NCI-H226 (cell line): Measurements from ENCODE around the gene ARHGAP24.
"Not testable (repeated sequence)": the region's sequence is repeated elsewhere in the genome, so short reads cannot be mapped to it uniquely, and the experiment has no call there.

Experiments
- DNase-seq: peaks from one replicate; pipeline ENCODE4 v3.0.0-alpha.2; 2015

Gene ARHGAP24

DNA sequence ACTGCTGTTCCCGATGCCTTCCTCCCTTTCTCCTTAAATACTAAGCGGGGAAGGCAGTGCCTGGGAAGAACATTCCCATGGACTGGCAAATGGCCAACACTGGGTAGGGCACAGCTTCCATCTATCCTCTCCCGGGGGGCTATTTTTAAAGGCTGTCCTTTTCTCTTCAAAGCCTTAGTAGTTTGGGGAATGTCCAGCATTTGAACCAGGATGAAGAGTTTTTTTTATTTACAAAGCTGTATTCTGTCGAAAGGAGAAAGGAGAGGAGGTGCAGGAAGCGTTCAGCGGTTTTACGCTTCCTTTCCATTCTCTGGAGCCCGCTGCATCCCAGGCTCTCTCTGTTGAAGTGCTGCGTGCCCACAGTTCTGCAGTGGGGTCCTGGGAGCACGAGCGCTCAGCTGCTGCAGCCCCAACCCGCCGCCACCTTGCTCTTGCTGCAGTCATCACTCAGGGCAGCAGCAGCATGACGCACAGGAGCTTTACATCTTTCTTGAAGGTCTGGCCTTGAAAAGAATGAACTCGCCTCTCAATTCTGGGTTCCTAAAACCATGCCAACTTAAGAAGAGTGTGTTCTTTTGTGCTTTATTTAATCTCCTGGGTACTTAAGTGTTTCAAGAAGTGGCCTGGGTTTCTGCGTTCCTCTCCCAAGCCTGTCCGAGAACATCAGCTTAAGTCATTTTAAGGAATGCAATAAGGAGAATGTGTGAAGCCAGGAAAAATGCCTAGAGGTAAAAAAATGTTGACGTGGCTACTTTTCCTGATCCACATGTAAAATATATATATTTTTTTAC, 457.7 kb downstream of the ARHGAP24 start:
- DNase-seq = no peak

DNA sequence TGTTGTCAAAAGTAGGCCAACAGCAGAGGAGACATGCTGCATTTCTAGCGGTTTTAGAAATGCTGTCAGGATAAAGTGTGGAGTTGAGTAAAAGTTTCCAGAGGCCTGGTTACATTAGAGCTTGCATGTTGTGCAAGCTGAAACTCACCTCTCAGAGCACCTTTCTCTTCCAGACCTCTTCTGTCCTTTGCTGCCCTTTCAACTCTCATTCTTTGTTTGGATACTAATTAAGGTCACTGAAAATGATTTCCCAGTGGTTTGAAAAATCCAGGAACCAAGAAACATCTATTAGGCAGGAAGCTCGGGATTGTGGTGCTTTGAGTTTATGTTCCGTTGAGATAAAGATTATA, 458.3 kb downstream of the ARHGAP24 start:
- no peak for DNase-seq

DNA sequence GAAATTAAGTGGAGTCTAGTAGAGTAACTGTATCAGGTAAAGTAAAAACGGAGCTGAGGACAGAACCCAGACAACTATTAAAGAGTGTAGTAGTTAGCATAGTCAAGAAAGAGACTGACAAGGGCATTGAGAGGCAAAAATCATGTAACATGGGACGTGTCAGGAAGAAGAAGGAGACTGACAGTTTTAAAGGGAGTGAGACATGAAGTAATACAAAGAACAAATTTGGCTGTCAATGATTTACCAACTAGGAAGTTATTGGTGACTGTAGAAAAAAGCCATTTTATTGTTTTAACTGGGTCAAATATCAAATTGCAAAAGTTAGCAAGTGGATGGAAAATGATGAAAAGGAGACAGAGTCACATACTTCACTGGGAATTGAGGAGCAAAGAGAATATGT, 462.6 kb downstream of the ARHGAP24 start:
- DNase-seq = no peak

DNA sequence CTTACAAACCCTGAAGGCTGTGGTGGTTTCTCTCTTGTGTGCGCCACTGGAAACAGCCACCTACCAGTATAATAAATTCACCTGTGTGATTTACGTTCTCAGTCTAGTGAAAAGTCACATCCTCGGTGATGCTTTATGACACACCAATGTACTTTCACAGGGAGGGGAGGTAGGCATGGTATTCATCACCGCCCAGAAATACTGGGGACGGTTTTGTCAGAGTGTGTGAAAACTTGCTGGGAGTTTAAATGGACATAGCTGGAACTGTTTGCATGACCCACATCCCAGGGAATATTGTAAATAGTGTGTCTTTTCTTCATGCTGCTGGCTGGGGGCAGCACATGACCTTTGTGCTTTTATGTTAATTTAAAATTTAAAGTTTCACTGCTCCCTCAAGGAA, 463.1 kb downstream of the ARHGAP24 start:
- DNase-seq = no peak

DNA sequence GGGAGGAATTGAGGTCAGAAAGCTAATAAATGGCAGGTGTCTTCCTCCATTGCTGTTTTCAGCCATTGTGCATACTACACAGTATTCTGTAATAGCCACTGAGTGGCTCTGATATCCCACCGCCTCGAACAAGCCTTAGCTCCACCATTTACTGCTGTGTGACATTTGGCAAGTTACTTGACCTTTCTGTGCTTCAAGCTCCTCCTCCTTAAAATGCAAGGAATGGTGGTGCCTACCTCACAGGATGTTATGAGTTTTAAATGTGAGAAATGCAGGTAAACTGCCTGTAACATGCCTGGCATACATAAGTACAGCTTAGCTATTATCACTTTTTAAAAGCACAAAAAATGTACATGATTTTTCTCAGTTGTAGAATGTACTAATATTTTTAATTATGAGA, 464.0 kb downstream of the ARHGAP24 start:
- no peak for DNase-seq

DNA sequence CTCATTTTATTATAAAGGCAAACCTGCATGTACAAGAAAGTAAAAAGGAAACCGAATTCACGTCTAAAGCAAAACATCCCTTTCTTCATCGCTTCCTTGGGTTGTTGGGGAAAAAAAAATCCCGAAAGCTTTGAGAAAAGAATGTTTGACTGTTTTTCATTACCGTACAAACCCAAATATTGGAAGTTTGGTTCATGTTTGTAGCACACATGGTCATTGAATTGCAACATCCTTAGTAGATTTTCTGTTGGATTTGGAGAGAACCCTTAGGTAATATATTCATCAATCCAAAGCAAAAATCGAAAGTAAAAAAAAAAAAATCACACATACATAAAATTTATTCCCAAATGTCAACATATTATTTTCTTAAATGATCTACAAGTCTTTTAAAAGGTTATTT, 464.6 kb downstream of the ARHGAP24 start:
- no peak for DNase-seq

DNA sequence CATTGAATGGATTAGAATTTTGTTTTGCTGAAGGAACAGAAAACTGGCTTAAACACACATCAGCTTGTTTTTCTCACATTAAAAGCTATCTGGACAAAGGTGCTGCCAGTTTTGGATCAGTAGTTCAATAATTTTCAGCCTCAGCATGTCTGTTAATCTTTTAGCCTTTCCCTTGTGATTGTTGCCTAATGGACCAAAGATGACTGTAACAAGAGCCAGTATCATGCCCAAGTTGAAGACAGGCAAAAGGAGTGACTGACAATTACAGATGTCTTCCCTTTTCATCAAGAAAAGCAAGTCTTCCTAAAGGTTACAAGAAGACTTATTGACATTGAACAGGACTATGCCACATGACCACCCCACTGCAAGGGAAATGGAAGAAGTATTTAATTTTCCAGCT, 465.2 kb downstream of the ARHGAP24 start:
- no peak for DNase-seq

DNA sequence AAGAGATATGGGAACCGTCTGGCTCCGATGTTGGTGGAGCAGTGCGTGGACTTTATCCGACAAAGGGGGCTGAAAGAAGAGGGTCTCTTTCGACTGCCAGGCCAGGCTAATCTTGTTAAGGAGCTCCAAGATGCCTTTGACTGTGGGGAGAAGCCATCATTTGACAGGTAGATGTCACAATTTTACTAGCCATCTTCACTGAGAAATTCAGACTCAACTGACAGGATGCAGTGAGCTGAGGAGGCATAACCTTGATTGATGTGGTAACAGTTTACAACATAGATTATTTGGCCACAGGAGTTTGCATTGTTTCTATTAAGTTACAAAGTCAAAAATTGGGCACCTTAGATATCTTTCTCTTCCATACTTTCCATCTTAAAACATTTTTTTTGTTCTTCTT, 467.2 kb downstream of the ARHGAP24 start:
- no peak for DNase-seq

DNA sequence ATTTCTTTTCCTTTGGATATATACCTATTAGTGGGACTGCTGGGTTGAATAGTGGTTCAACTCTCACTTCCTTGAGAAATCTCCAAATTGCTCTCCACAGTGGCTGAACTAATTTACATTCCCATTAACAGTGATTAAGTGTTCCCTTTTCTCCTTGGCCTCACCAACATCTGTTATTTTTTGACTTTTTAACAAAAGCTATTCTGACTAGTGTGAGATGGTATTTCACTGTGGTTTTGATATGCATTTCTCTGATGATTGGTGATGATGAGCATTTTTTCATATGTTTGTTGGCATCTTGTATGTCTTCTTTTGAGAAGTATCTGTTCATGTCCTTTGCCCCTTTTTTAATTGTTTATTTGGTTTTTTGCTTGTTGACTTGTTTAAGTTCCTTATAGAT, 471.9 kb downstream of the ARHGAP24 start:
- DNase-seq = no peak

DNA sequence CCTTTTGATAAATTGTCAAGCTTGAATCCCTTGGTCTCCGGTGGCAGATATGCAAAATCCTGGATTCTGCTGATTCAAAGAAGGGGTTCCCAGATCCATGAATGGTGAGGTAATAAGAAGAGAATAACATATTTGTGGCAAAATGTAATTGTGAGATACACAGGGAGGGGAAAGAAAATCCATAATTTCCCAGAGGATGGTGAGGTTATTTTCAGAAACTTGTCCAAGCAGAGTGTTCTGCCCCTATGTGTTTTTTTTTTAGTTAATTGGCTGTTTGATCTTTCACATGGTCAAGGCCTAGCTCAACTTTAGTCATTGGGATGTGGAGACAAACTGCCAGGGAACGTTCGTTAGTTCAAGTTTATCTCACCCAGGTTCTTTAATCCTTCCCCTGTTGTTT, 476.1 kb downstream of the ARHGAP24 start:
- no peak for DNase-seq

DNA sequence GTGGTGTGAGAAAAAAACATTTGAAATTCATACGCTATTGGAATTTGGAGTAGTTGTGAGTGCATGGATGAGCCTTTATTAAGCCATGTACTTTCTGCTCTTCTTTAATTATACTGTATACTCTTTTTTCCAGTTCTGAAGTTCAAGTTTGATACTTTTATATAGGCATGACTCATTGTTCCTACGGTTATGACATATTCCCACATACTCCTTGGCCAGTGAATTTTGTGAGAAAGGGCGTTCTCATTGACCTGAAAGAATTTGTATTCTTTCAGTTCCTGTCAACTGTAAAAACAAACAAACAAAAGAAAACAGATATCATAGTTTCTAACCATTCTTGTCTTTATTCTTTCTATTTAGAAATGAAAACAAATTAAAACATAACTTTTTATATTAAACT, 477.6 kb downstream of the ARHGAP24 start:
- peak; percentile 52 for DNase-seq

DNA sequence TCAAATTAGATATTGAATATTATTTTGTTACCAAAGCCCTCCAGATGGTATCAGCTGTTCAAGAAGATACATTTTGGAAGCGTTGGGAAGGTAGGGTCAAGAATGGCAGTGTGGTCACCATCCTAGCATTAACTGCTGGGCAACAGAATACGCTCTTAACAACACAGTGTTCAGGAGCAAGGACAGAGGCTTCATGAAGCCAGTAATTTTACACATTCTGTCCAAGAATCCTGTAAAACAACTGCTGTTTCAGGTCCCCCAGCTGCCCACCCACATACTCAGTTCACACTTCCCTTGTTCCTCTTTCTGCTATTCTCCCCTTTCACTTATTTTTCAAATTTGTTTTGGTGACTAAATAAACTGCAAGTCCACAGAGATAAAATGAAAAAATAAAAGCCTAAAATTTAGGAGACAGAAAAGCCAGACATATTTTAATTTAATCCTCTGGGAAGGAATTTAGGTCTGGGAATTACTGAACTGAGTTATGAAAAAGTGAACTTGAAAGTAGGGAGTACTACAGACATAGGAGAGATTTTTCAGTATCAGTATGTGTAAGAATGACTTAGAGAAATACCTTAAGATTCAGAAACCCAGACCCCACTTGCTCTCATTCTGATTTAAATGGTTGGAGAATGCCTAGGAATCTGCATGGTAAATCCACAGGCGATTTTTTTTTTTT, 478.2 kb downstream of the ARHGAP24 start:
- no peak for DNase-seq

DNA sequence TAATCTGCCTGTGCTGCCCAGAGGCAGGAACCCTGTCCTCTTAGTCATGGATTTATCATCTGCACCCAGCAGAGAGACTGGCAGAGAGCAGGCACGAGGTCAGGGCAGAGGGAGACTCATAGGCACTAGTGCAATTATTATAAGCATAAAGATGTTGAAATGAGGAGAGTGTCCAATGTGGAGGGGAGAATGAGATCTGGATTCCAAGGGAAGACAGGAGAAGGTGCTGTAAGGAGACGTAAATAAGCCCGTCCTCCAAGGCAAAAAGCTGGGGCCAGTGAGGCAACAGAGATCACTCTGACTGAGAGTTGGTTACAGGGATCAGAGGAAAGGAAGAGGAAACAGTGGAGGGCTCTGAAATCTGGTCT, 478.7 kb downstream of the ARHGAP24 start:
- peak; percentile 94 for DNase-seq

DNA sequence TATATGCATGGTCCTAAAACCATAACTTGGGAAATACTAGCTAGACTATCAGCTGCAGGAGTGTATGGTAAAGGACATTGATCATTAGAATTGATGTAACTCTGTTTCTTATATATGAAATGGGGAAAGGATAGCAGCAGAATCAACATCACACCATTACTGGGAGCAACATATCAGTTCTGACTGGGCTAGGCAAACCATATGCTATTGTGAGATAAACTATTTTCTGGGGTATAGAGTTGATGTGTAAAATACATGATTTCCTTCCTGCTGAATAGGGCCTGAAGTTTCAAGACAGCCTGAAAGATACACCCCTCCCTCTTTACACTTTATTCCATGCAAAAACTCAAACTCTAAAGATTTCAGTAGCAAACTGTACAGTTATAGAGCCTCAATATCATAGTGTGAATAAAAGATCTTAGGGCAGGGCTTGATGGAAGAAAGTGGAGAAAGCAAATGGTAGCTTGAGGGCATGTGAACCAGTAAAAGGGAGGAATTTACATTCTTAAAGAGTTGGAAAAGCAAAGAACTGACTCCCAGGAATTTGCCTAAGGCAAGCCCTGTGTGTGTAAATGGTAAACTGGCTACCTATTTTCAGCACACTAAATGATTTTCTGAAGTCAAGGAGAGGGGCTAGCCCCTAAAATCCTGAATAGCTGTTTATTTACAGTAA, 480.8 kb downstream of the ARHGAP24 start:
- peak; percentile 70 for DNase-seq

DNA sequence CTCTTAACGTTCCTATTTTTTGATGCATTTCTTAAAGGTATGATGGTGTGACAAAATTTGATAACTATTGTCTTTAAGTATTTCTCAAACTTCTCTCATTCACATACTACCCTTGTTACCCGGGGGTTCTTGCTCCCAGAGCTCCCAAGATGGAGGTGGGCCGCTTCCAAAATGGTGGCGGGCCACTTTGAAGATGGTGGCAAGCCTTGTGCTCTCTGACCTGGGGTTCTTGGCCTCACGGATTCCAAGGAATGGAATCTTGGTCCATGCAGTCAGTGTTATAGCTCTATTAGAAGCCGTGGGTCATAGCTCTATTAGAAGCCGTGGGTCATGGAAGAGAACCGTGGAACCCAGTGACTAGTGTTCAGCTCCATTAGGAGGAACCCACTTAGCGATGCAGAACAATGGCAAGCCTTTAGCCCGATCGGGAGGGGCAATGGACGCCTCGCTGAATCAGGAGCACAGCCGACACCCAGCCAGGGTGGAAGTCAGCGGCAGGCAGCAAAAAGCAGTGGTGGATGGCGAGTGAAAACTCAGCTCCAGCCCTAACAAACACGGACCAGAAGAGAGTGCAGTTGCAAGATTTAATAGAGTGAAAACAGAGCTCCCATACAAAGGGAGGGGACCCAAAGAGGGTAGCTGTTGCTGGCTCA, 481.5 kb downstream of the ARHGAP24 start:
- no peak for DNase-seq

DNA sequence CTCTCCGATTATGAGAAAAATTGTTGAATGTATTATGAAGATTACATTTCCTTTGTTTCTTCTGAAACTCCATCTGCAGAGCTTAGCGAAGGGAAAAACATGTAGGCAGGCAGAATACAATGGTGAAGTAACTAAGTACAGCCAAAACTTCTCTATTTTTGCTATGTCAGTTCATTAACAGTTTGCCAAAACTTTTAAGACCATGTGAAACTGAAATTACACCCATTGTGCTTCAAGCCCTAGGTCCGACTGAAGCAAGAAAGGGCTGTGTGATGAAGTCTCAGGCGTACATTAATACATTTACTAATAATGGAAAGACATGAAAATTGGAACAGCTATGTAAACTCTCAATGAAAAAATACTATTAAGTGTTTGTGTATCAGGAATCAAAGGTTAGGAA, 486.9 kb downstream of the ARHGAP24 start:
- no peak for DNase-seq

DNA sequence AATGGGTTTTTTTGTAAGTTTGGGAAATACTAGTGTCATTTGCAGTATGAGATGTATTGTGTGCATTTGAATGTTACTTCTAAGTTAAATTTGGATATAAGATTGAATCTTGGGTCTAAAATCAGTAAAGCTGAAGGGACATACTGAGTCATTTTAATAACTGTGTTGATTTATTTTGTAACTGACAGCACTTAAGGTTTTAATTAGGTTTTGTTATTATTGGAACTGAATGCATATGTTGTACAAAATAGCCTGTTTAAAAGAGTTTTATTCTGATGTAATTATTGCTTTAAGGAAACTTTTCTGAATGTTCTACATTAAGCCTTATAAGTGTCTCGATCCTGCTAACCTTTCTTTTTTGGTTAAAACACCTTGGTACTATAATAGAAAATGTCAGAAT, 488.3 kb downstream of the ARHGAP24 start:
- DNase-seq = no peak

DNA sequence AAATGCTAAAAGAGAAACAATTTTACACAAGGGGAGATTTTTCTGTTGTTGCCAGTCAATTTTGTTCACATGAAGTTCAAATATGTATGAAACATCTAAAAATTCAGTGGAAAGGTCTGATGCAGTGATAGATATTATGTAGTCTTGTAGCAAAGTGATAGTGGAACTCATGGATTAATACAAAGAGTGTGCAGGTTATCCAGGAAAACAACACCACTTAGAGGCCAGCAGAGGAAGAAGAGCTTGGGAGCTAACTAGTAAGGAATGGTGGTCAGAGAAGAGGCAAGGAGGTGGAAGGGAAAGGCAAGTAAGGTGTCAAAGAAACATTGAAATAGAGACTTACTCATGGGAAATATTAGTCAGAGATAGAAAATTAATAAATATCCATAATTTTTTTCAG, 489.3 kb downstream of the ARHGAP24 start:
- DNase-seq = no peak

DNA sequence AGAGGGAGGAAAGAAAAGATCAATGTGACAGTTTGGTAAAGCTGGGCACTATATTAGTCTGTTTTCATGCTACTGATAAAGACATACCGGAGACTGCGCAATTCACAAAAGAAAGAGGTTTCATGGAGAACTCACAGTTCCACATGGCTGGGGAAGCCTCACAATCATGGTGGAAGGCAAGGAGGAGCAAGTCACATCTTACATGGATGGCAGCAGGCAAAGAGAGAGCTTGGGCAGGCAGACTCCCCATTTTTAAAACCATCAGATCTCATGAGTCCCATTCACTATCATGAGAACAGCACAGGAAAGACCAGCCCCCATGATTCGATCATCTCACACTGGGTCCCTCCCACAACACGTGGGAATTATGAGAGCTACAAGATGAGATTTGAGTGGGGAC, 490.1 kb downstream of the ARHGAP24 start:
- DNase-seq = not testable (repeated sequence)

DNA sequence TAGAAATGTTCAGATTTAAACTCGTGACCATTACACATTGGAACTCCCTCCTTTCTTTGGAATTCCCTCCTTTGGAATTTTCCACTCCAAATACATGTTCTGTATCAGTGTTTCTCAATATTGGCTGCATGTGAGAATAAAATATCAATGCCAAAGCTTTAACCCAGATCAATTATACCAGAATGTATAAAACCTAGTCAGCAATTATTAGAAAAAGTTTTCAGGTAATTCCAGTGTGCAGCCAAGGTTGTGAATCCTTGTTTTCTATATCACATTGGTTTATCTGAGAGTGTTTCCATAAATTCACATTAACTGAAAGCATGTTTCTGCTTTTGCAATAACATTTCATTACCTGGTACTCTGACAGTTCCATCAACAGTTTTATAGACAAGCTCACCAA, 490.6 kb downstream of the ARHGAP24 start:
- no peak for DNase-seq

DNA sequence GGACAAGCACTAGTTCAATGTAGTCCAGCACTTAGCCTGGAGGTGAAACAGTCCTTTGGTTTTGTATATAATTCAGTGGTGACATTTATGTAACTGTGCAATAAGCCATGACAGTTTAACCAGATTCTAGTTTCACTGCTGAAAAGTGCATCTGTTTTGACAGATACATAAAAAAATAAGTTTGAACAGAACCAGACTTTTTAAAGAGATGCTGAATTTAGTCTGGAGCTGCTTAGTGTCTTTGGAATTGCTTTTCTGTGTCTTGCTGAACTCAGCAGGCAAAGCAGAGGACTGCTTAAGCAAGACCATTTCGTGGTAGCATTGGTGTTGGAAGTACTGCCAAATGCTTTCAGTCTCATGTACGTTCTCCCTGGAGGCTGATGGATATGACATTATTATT, 491.4 kb downstream of the ARHGAP24 start:
- DNase-seq = no peak

DNA sequence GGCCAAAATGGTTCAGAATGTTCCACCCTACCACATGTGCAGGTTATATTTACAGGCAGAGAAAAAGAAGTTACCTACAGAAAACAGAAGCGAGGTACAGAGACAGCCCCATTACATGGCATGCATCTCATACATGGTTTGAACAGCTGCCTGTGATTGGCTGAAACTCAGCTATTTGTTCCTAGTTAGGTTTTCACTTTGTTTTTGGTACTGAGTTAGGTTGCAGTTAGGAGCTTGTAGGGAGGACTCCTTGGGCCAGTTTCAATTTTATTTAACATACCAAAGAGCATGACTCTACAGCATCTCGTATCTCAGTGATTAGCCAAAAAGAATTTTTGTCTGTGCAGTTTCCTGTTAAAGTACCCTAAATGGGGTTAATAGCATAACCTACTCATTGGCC, 492.9 kb downstream of the ARHGAP24 start:
- DNase-seq = peak; percentile 57

DNA sequence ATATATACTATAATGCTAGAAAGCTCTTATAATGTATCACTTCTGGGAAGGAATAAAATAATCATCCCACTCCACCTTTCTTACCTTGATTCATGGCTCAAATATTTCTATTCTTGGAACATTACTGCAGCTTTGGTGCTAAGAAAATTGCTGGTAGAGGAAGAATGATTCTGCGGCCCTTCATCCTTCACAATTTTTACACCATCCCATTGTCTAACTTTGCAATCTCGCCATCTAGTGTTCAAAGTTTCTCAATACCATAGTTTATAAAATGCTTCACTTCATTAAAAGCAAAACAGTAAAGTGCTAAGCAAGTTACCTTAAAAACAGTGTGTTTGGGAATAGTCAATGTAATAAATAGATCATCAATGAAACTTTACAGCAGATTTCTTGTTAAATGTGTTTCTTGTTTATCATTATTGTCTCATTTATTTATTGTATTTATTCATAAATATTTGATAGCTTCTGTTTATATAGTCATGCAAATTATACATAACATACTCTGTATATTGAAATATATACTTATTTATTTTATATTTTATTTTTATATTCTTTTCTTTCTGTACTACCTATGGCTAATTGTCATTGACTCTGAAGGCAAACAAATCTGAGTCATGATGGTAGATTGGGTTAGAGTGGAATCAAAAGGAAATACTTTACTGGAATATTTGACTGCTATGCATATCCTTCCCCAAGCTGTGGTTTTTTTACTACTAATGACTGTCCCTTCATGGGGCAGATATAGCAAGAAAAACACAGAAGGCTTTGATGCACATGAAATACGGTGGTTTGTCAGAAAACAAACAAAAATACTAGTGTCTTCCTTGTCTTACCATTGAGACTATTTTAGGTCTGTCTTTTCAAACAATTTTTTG, 494.2 kb downstream of the ARHGAP24 start:
- DNase-seq = peak; percentile 71
